ENCODE data around the gene FLOT1. TPM values are rescaled to one million over a fixed set of nuclear protein-coding genes. Genes with fewer than 3 reads are reported as not detected.

The FLOT1 gene
- total and polyA plus RNA-seq, 2 of the 13 experiments (the other 11 are each of a cell fraction or from before 2014, with no cell fraction given): 82.3 to 130 TPM

DNA sequence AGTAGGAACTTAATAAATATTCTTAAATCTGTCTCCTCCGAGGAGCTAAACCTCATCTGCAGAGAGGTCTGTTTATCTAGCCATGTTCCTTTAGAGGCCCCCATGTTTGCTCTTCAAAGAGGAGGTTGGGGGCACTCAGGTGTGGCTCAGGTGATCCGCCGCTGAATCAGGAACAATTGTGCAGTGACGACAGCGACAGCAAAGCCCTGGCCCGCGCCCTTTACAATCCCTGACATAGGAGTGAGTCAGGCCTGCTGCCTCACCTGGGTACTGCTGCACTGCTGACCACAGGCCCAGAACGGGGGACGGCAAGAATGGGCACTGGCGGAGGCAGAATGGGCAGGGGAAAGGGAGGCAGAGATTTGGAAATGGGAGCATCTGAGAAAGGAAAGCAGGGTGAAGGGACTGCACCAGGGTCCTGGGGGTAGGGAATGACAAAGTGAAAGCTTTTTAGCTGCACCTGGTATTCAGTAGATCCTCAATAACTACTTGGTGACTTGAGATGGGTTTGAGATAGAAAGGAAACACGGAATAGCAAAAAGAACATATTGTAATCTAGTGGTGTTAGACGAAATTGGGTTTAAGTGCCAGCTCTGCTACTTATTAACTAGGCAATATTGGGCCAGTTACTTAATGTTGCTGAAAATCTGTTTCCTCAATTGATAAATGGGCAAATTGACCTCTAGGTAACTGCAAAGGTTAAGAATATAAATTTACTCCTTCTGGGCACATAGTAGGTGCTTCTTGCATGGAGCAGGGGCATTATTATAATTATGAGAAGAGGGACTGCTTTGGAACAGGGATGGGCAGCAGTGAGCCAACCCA lies 7.3 kb upstream of the FLOT1 start (continued):
- no peak for TF ChIP-seq REST (IDR thresholded peaks at IDR 0.05; ENCODE audit: borderline replicate concordance in 1 of 2, low read depth in 1 of 2, low read length in 2 of 2)
- TF ChIP-seq KDM2A (CRISPR knock-in tag; IDR thresholded peaks at IDR 0.05; ENCODE audit: borderline replicate concordance, low read depth): peak; percentile 48; the same call in 1 of the 2 replicates
- no peak for TF ChIP-seq SCMH1 (CRISPR knock-in tag; IDR thresholded peaks at IDR 0.05; ENCODE audit: borderline replicate concordance)
- TF ChIP-seq ZNF761 (CRISPR knock-in tag; conservative IDR thresholded peaks at IDR 0.05): no peak
- peak; percentile 4; the same call in 1 of the 2 replicates for TF ChIP-seq NFYC (CRISPR knock-in tag; IDR thresholded peaks at IDR 0.05)
- TF ChIP-seq ZNF383 (CRISPR knock-in tag; IDR thresholded peaks at IDR 0.05; ENCODE audit: borderline replicate concordance): no peak
- TF ChIP-seq ZNF431 (CRISPR knock-in tag; IDR thresholded peaks at IDR 0.05; ENCODE audit: borderline replicate concordance, low read depth): no peak
- no peak for TF ChIP-seq ZFP62 (CRISPR knock-in tag; IDR thresholded peaks at IDR 0.05)
- no peak for TF ChIP-seq JUND (CRISPR knock-in tag; IDR thresholded peaks at IDR 0.05)
- TF ChIP-seq RXRB (CRISPR knock-in tag; IDR thresholded peaks at IDR 0.05; ENCODE audit: borderline replicate concordance): no peak; the same call in 1 of the 2 replicates
- TF ChIP-seq ZNF205 (CRISPR knock-in tag; IDR thresholded peaks at IDR 0.05): no peak
- TF ChIP-seq ZNF737 (CRISPR knock-in tag; IDR thresholded peaks at IDR 0.05; ENCODE audit: borderline replicate concordance): no peak
- 0 out of 2 replicates have a peak, but pooled peaks have one; percentile 15 for TF ChIP-seq ZNF337 (CRISPR knock-in tag; IDR thresholded peaks at IDR 0.05; ENCODE audit: borderline replicate concordance, low read depth)
- no peak for TF ChIP-seq REL (CRISPR knock-in tag; conservative IDR thresholded peaks at IDR 0.05)
- TF ChIP-seq MEIS1 (CRISPR knock-in tag; IDR thresholded peaks at IDR 0.05; ENCODE audit: borderline replicate concordance): 0 out of 2 replicates have a peak, but pooled peaks have one; percentile 17
- no peak for TF ChIP-seq ZNF281 (CRISPR knock-in tag; IDR thresholded peaks at IDR 0.05; ENCODE audit: borderline replicate concordance)
- TF ChIP-seq CREM (IDR thresholded peaks at IDR 0.05): no peak
- no peak for TF ChIP-seq CREM (CRISPR knock-in tag; IDR thresholded peaks at IDR 0.05)
- no peak for TF ChIP-seq PCBP2 (optimal IDR thresholded peaks at IDR 0.05; ENCODE audit: low read depth, low read length, poor library complexity, severe bottlenecking)
- no peak for TF ChIP-seq FOXA1 (IDR thresholded peaks at IDR 0.05)
- no peak for TF ChIP-seq FOXA1 (CRISPR knock-in tag; IDR thresholded peaks at IDR 0.05)
- TF ChIP-seq MED1 (CRISPR knock-in tag; IDR thresholded peaks at IDR 0.05): peak; percentile 59
- TF ChIP-seq TBP (CRISPR knock-in tag; IDR thresholded peaks at IDR 0.05): no peak
- no peak for TF ChIP-seq ZNF382 (CRISPR knock-in tag; IDR thresholded peaks at IDR 0.05; ENCODE audit: borderline replicate concordance)
- TF ChIP-seq ZNF782 (CRISPR knock-in tag; IDR thresholded peaks at IDR 0.05; ENCODE audit: borderline replicate concordance): no peak
